WERI-Rb-1 (cell line): Measurements from ENCODE around the gene GCK.
"Not testable (repeated sequence)": the region's sequence is repeated elsewhere in the genome, so short reads cannot be mapped to it uniquely, and the experiment has no call there.

ENCODE experiments used
- DNase-seq: peaks from one replicate; pipeline ENCODE4 v3.0.0-alpha.2; 2020
- H3K27ac ChIP-seq: fragments of 250-450 bp; sonication (Bioruptor Pico); 2 replicates; pipeline ENCODE4 v1.5.1; 2020; ENCODE audit warnings: mild to moderate bottlenecking, moderate library complexity
- H3K27me3 ChIP-seq: fragments of 250-450 bp; sonication (Bioruptor Pico); 2 replicates; pipeline ENCODE4 v1.5.1; 2021; ENCODE audit warnings: mild to moderate bottlenecking, low read depth, moderate library complexity; ENCODE audit not compliant: insufficient read depth, severe bottlenecking
- H3K36me3 ChIP-seq: fragments of 250-450 bp; sonication (Bioruptor Pico); 2 replicates; pipeline ENCODE4 v1.5.1; 2020; ENCODE audit warnings: mild to moderate bottlenecking, moderate library complexity
- H3K4me3 ChIP-seq: 2 replicates; pipeline ENCODE4 v1.5.1; 2011; ENCODE audit warnings: low read depth, mild to moderate bottlenecking, control low read depth, low read length
- H3K9me3 ChIP-seq: fragments of 250-450 bp; sonication (Bioruptor Pico); 2 replicates; pipeline ENCODE4 v1.5.1; 2021; ENCODE audit warnings: mild to moderate bottlenecking, moderate library complexity; ENCODE audit not compliant: severe bottlenecking
- TF ChIP-seq, protein P1 (sequence below): IDR thresholded peaks from 2 replicates; pipeline ENCODE4 v1.5.1; 2011; ENCODE audit warnings: low read depth, mild to moderate bottlenecking, control low read depth, inconsistent platforms, low read length

GCK gene

DNA sequence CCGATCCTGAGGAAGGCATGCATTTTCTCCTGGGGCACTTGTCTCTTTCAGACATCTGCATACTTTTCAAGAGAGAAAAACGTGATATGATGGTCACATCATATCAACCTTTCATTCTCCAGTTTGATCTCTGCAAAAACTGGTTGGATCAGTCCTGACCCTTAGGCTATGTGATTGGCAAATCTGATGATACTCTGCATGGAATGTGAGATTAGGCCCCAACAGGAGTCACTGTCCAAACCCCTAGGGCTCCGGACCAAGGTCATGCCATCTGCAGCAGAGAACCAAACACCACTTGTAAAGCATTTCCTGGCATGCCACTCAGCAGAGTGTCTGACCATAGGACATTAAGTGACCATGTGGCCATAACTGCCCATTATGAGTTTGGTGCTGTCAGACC, 8.6 kb downstream of the GCK start:
- no peaks in the 10 kb centered on the region for H3K27me3 ChIP-seq
- no peak overlapping the region for H3K27ac ChIP-seq
- H3K9me3 ChIP-seq = peaks cover 2% of the 10 kb centered on the region
- no peak for DNase-seq
- no peaks in the 10 kb centered on the region for H3K36me3 ChIP-seq
- no peak overlapping the region for H3K4me3 ChIP-seq
- TF ChIP-seq, protein P1, sequence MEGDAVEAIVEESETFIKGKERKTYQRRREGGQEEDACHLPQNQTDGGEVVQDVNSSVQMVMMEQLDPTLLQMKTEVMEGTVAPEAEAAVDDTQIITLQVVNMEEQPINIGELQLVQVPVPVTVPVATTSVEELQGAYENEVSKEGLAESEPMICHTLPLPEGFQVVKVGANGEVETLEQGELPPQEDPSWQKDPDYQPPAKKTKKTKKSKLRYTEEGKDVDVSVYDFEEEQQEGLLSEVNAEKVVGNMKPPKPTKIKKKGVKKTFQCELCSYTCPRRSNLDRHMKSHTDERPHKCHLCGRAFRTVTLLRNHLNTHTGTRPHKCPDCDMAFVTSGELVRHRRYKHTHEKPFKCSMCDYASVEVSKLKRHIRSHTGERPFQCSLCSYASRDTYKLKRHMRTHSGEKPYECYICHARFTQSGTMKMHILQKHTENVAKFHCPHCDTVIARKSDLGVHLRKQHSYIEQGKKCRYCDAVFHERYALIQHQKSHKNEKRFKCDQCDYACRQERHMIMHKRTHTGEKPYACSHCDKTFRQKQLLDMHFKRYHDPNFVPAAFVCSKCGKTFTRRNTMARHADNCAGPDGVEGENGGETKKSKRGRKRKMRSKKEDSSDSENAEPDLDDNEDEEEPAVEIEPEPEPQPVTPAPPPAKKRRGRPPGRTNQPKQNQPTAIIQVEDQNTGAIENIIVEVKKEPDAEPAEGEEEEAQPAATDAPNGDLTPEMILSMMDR = no peak

GRCh38 chr7:44177570-44178131, 11.6 kb downstream of the GCK start:
- no peak for DNase-seq
- Histone ChIP-seq H3K4me3 (no peak overlapping the region), H3K27me3 (no peaks in the 10 kb centered on the region), H3K27ac (no peak overlapping the region), H3K36me3 (no peaks in the 10 kb centered on the region), H3K9me3 (no peaks in the 10 kb centered on the region)
- TF ChIP-seq, protein P1 = no peak

DNA sequence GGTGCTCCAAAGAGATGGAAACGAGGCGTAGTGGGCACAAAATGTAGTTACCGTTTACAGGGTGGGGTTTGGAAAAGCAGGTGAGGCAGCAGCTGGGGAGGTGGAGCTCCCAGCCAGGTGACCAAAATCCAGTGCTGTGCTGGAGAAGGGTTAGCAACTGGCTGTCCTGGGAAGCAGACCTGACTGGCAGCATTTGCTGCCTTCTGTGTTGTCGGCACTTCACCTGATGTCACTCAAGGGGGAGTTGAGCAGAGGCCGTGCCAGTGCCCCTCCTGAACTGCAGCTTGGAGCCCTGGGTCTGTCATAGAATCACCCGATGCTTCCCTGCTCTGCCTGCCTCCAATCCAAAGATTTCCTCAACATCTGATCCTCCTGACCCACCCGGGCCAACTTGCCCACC, 12.8 kb downstream of the GCK start:
- H3K27ac ChIP-seq = no peak overlapping the region
- H3K4me3 ChIP-seq = no peak overlapping the region
- no peak for DNase-seq
- H3K27me3 ChIP-seq = no peaks in the 10 kb centered on the region
- no peaks in the 10 kb centered on the region for H3K36me3 ChIP-seq
- no peaks in the 10 kb centered on the region for H3K9me3 ChIP-seq
- TF ChIP-seq, protein P1 = no peak

DNA sequence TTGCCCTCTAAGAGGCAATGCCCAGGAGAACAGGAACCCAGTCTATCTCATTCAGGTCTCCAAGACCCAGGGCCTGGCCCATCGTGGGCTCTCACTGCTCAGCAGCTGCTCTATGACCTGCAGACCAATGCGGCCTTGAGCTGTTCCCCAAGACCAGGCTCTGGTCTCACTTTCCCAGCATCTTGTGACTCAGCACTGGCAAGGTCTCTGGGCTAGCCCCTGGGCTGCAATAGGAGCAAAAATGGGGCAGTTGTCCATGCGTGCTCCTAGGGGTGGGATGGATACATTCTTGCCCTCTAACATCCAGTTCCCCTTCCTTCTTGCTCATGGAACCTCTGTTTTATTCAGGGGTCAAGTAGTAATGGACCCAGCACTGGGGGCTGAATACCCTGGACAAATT, 13.5 kb downstream of the GCK start:
- Histone ChIP-seq H3K27ac (no peak overlapping the region), H3K27me3 (no peaks in the 10 kb centered on the region), H3K36me3 (no peaks in the 10 kb centered on the region), H3K4me3 (no peak overlapping the region), H3K9me3 (no peaks in the 10 kb centered on the region)
- no peak for DNase-seq
- TF ChIP-seq, protein P1 = no peak

DNA sequence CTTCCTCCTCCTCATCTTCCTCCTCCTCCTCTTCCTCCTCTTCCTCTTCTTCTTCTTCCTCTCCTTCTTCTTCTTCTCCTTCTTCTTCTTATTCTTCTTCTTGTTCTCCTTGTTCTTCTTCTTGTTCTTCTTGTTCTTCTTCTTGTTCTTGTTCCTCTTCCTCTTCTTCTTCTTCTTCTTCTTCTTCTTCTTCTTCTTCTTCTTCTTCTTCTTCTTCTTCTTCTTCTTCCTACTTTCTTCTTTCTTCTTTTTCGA, 14.6 kb downstream of the GCK start:
- not testable (repeated sequence) for H3K4me3 ChIP-seq, H3K27me3 ChIP-seq, DNase-seq, H3K36me3 ChIP-seq, H3K9me3 ChIP-seq, H3K27ac ChIP-seq

DNA sequence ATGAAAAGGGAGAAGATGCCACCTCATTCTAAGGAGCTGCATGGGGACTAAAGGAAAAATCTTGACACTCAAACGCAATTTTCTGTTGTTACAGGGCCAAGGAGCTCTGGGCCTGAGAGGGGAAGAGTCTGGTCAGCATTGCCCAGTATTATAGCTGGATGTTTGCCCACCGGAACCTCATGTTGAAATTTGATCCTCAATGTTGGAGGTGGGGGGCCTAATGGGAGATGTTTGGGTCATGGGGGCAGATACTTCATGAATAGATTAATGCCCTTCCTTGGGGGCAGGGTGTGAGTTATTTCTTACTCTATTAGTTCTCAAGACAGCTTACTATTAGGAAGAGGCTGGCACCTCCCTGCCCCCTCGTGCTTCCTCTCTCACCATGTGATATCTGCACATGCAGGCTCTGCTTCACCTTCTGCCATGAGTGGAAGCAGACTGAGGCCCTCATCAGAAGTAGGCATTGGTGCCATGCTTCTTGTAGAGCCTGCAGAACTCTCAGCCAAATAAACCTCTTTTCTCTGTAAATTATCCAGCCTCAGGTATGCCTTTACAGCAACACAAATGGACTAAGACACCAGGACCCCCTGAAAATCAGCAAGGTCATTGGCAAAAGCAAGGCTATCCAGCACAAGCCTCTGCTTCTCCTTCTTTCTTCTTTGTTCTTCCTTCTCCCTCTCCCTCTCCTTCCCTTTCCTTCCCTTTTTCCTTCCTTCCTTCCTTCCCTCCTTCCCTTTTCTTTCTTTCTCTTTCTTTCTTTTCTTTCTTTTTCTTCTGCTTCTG, 15.1 kb downstream of the GCK start:
- Histone ChIP-seq H3K4me3 (no peak overlapping the region), H3K9me3 (no peaks in the 10 kb centered on the region), H3K27me3 (no peaks in the 10 kb centered on the region), H3K36me3 (no peaks in the 10 kb centered on the region), H3K27ac (no peak overlapping the region)
- no peak for DNase-seq
- TF ChIP-seq, protein P1 = no peak
